Measurements from ENCODE around the gene DACT1. TPM values are rescaled to one million over a fixed set of nuclear protein-coding genes. Genes with fewer than 3 reads are reported as not detected.

DACT1 gene
- total and polyA plus RNA-seq, 4 donors, result 0.32 to 3.8 (median 1.6) TPM

GRCh38 chr14:58593977-58594376, 43.8 kb upstream of the DACT1 start (continued):
- TF ChIP-seq HNF4G (IDR thresholded peaks at IDR 0.05), result no peak
- TF ChIP-seq YY1 (IDR thresholded peaks at IDR 0.05), result no peak

GRCh38 chr14:58597041-58597440, 40.7 kb upstream of the DACT1 start:
- H3K27me3 ChIP-seq (ENCODE audit: control insufficient read depth in 4 of 4, insufficient read depth in 4 of 4, low read length in 3 of 4), result no peaks in the 10 kb centered on the region
- no peaks in the 10 kb centered on the region for H3K9me3 ChIP-seq (ENCODE audit: control insufficient read depth in 4 of 4, low read length in 3 of 4)
- no peak overlapping the region for H3K4me3 ChIP-seq (ENCODE audit: low read depth in 1 of 3, low read length in 3 of 3)
- no peaks in the 10 kb centered on the region for H3K4me1 ChIP-seq (ENCODE audit: control insufficient read depth in 4 of 4, insufficient read depth in 4 of 4, low read length in 3 of 4)
- TF ChIP-seq HNF4A (conservative IDR thresholded peaks at IDR 0.05) (no peak), ZBTB33 (IDR thresholded peaks at IDR 0.05) (no peak), MAX (IDR thresholded peaks at IDR 0.05) (no peak), TAF1 (conservative IDR thresholded peaks at IDR 0.05) (no peak), RXRA (IDR thresholded peaks at IDR 0.05) (no peak), JUND (IDR thresholded peaks at IDR 0.05) (no peak), REST (IDR thresholded peaks at IDR 0.05) (no peak), EGR1 (IDR thresholded peaks at IDR 0.05; ENCODE audit: low read depth in 2 of 2) (no peak), ATF3 (IDR thresholded peaks at IDR 0.05) (no peak), FOXA2 (IDR thresholded peaks at IDR 0.05) (no peak), RAD21 (IDR thresholded peaks at IDR 0.05) (no peak)
- DNase-seq (ENCODE audit: low spot score), result no peak
- WGBS, result 88% methylated on average over 4 of the region's 4 CpGs
- no peak overlapping the region for H3K27ac ChIP-seq (ENCODE audit: low read depth in 1 of 2, low read length in 2 of 2)
- no peaks in the 10 kb centered on the region for H3K36me3 ChIP-seq (ENCODE audit: control insufficient read depth in 4 of 4, insufficient read depth in 3 of 4, low read depth in 1 of 4, low read length in 3 of 4)
- no peak overlapping the region for H3K9ac ChIP-seq (ENCODE audit: low read depth in 1 of 2, low read length in 2 of 2)

- 82% methylated on average over 4 of the region's 4 CpGs for WGBS
- Histone ChIP-seq H3K9me3 (ENCODE audit: control insufficient read depth in 4 of 4, low read length in 3 of 4) (no peaks in the 10 kb centered on the region), H3K4me1 (ENCODE audit: control insufficient read depth in 4 of 4, insufficient read depth in 4 of 4, low read length in 3 of 4) (no peaks in the 10 kb centered on the region), H3K4me3 (ENCODE audit: low read depth in 1 of 3, low read length in 3 of 3) (no peak overlapping the region), H3K36me3 (ENCODE audit: control insufficient read depth in 4 of 4, insufficient read depth in 3 of 4, low read depth in 1 of 4, low read length in 3 of 4) (no peaks in the 10 kb centered on the region), H3K27me3 (ENCODE audit: control insufficient read depth in 4 of 4, insufficient read depth in 4 of 4, low read length in 3 of 4) (no peaks in the 10 kb centered on the region), H3K9ac (ENCODE audit: low read depth in 1 of 2, low read length in 2 of 2) (no peak overlapping the region), H3K27ac (ENCODE audit: low read depth in 1 of 2, low read length in 2 of 2) (no peak overlapping the region)
- DNase-seq (ENCODE audit: low spot score), result no peak
- TF ChIP-seq FOXA1 (IDR thresholded peaks at IDR 0.05), result no peak
- TF ChIP-seq FOXA2 (IDR thresholded peaks at IDR 0.05), result no peak
- no peak for TF ChIP-seq HNF4G (IDR thresholded peaks at IDR 0.05)
- TF ChIP-seq ATF3 (IDR thresholded peaks at IDR 0.05), result no peak
- no peak for TF ChIP-seq MAX (IDR thresholded peaks at IDR 0.05)
These were observed 39.5 kb upstream of the DACT1 start for GRCh38 chr14:58598028-58598803.
